GM23338 (cell line): ENCODE results near the gene MRPL23. TPM values are rescaled to one million over a fixed set of nuclear protein-coding genes. Genes with fewer than 3 reads are reported as not detected.

Experiments used
- ATAC-seq: fragments of 200-7000 bp; cut with Tn5 transposase; 3 replicates; pipeline ENCODE4 v1.9.1; 2020
- DNase-seq: peaks from one replicate; pipeline ENCODE4 v3.0.0-alpha.2; 2015; ENCODE audit warnings: low spot score
- H2AFZ ChIP-seq: fragments of 200-600 bp; sonication (generic); 2 replicates; pipeline ENCODE4 v1.8.0; 2016; ENCODE audit warnings: antibody characterized with exemption, mild to moderate bottlenecking, moderate library complexity
- H3F3A ChIP-seq: fragments of 200-600 bp; sonication (generic); replicated peaks from 2 replicates; pipeline ENCODE4 v1.8.0; 2017; ENCODE audit warnings: antibody characterized with exemption, mixed run types, low read depth
- H3K27ac ChIP-seq: fragments of 200-600 bp; sonication (generic); 2 replicates; pipeline ENCODE4 v1.6.1; 2016; ENCODE audit warnings: low read depth
- H3K27me3 ChIP-seq: fragments of 200-600 bp; sonication (generic); 2 replicates; pipeline ENCODE4 v1.8.0; 2016; ENCODE audit warnings: mild to moderate bottlenecking, mixed run types, moderate library complexity; ENCODE audit not compliant: insufficient read depth
- H3K36me3 ChIP-seq: fragments of 200-600 bp; sonication (generic); 2 replicates; pipeline ENCODE4 v1.8.0; 2016; ENCODE audit warnings: mild to moderate bottlenecking; ENCODE audit not compliant: insufficient read depth
- H3K4me1 ChIP-seq: fragments of 200-600 bp; sonication (generic); 2 replicates; pipeline ENCODE4 v1.8.0; 2016; ENCODE audit warnings: mild to moderate bottlenecking, moderate library complexity; ENCODE audit not compliant: insufficient read depth
- H3K4me2 ChIP-seq: fragments of 200-600 bp; sonication (generic); 2 replicates; pipeline ENCODE4 v1.7.1; 2017; ENCODE audit warnings: mixed run types
- H3K4me3 ChIP-seq: fragments of 200-600 bp; sonication (generic); 2 replicates; pipeline ENCODE4 v1.6.1; 2016; ENCODE audit warnings: mixed run types
- H3K79me2 ChIP-seq: fragments of 200-600 bp; sonication (generic); replicated peaks from 2 replicates; pipeline ENCODE4 v1.8.0; 2017; ENCODE audit warnings: mild to moderate bottlenecking; ENCODE audit not compliant: insufficient read depth
- H3K9me2 ChIP-seq: fragments of 200-600 bp; sonication (generic); 2 replicates; pipeline ENCODE4 v1.8.0; 2017; ENCODE audit not compliant: insufficient read depth
- H4K20me1 ChIP-seq: fragments of 200-600 bp; sonication (generic); replicated peaks from 2 replicates; pipeline ENCODE4 v1.8.0; 2017; ENCODE audit warnings: mild to moderate bottlenecking; ENCODE audit not compliant: insufficient read depth
- H3K27ac Mint-ChIP-seq: 2 replicates; pipeline ENCODE4 v1.8.0; 2020; ENCODE audit warnings: inconsistent platforms, mild to moderate bottlenecking, moderate library complexity, mixed read lengths
- H3K27me3 Mint-ChIP-seq: 3 replicates; pipeline ENCODE4 v1.8.0; 2022; ENCODE audit warnings: low read depth, mild to moderate bottlenecking, moderate library complexity, mixed read lengths, inconsistent platforms; ENCODE audit not compliant: insufficient read depth, poor library complexity
- H3K36me3 Mint-ChIP-seq: 3 replicates; pipeline ENCODE4 v1.8.0; 2021; ENCODE audit warnings: low read depth, mild to moderate bottlenecking, inconsistent platforms, moderate library complexity, mixed read lengths
- H3K4me1 Mint-ChIP-seq: 3 replicates; pipeline ENCODE4 v1.8.0; 2020; ENCODE audit warnings: mild to moderate bottlenecking, inconsistent platforms, mixed read lengths
- H3K4me3 Mint-ChIP-seq: 3 replicates; pipeline ENCODE4 v1.8.0; 2021; ENCODE audit warnings: moderate library complexity, mild to moderate bottlenecking, inconsistent platforms, mixed read lengths
- H3K9me3 Mint-ChIP-seq: 3 replicates; pipeline ENCODE4 v1.8.0; 2020; ENCODE audit warnings: moderate library complexity, mild to moderate bottlenecking, inconsistent platforms, mixed read lengths
- CREB1 ChIP-seq: fragments of 250-450 bp; sonication (Bioruptor Pico); IDR thresholded peaks from 2 replicates; pipeline ENCODE4 v1.5.0; 2020; ENCODE audit warnings: low read depth, mild to moderate bottlenecking, moderate library complexity
- EZH2 ChIP-seq: fragments of 200-600 bp; sonication (generic); IDR thresholded peaks from one replicate; pipeline ENCODE4 v1.8.0; 2017; ENCODE audit warnings: antibody characterized with exemption, mild to moderate bottlenecking, low read depth; ENCODE audit not compliant: unreplicated experiment
- JUNB ChIP-seq: IDR thresholded peaks from one replicate; pipeline ENCODE4 v1.6.1; 2016; ENCODE audit warnings: antibody characterized with exemption; ENCODE audit not compliant: unreplicated experiment
- NANOG ChIP-seq: IDR thresholded peaks from 2 replicates; pipeline ENCODE4 v1.6.1; 2016; ENCODE audit warnings: antibody characterized with exemption, borderline replicate concordance
- POLR2AphosphoS5 ChIP-seq: IDR thresholded peaks from 2 replicates; pipeline ENCODE4 v1.6.1; 2016; ENCODE audit warnings: antibody characterized with exemption, low read depth
- STAT1 ChIP-seq: IDR thresholded peaks from one replicate; pipeline ENCODE4 v1.6.1; 2016; ENCODE audit warnings: antibody characterized with exemption; ENCODE audit not compliant: unreplicated experiment
- ZNF114 ChIP-seq: fragments of 250-450 bp; sonication (Bioruptor Pico); IDR thresholded peaks from 2 replicates; pipeline ENCODE4 v1.5.0; 2020; ENCODE audit warnings: mild to moderate bottlenecking, moderate library complexity
- ZNF331 ChIP-seq: fragments of 250-450 bp; sonication (Bioruptor Pico); IDR thresholded peaks from 2 replicates; pipeline ENCODE4 v1.5.0; 2020; ENCODE audit warnings: low read depth, mild to moderate bottlenecking, moderate library complexity
- polyA plus RNA-seq: library from polyadenylated mRNA; unstranded; fragments of >200 nt; fragmentation: Nextera tagmentation; extraction: Ambion mirVana; gene quantifications from 2 replicates; pipeline ENCODE4 v1.2.1, GENCODE V29; 2016
- total RNA-seq: library from RNA; depleted of rRNA; stranded (reverse); fragments of >200 nt; shearing (Covaris generic); gene quantifications from 2 replicates; pipeline ENCODE4 v1.2.3, GENCODE V29; 2014
- TF ChIP-seq, protein P1 (sequence below): IDR thresholded peaks from one replicate; pipeline ENCODE4 v1.6.1; 2018; ENCODE audit warnings: antibody characterized with exemption; ENCODE audit not compliant: unreplicated experiment
- TF ChIP-seq, protein P2 (sequence below), 2 experiments: fragments of 200-600 bp in 1 of 2; sonication (generic) in 1 of 2; conservative IDR thresholded peaks; 2 replicates each; pipeline versions ENCODE4 v1.5.1 to v1.6.1; 2016 to 2017; ENCODE audit warnings: antibody characterized with exemption in 2 of 2, low read depth in 2 of 2, mild to moderate bottlenecking in 2 of 2, moderate library complexity in 1 of 2
- TF ChIP-seq, protein P3 (sequence below): IDR thresholded peaks from 2 replicates; pipeline ENCODE4 v1.6.1; 2016; ENCODE audit warnings: antibody characterized with exemption

MRPL23 gene
- total and polyA plus RNA-seq, 2 experiments from 2014 or later = 84.7 to 91.5 TPM

DNA sequence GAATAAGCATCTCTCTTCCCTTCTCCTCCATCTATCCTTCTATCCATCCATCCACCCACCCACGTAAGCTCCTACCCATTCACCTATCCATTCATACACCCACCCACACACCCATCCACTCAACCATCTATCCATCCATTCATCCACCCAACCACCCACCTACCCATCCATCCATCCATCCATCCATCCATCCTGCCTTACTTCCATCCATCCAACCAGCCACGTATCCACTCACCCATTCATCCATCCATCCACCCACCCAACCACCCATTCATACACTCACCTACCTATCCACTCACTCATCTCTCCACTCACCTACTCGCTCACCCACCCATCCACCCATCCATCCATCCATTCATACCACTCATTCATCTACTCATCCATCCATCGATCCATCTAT is 14.5 kb upstream of the MRPL23 start (continued):
- TF ChIP-seq, protein P1, sequence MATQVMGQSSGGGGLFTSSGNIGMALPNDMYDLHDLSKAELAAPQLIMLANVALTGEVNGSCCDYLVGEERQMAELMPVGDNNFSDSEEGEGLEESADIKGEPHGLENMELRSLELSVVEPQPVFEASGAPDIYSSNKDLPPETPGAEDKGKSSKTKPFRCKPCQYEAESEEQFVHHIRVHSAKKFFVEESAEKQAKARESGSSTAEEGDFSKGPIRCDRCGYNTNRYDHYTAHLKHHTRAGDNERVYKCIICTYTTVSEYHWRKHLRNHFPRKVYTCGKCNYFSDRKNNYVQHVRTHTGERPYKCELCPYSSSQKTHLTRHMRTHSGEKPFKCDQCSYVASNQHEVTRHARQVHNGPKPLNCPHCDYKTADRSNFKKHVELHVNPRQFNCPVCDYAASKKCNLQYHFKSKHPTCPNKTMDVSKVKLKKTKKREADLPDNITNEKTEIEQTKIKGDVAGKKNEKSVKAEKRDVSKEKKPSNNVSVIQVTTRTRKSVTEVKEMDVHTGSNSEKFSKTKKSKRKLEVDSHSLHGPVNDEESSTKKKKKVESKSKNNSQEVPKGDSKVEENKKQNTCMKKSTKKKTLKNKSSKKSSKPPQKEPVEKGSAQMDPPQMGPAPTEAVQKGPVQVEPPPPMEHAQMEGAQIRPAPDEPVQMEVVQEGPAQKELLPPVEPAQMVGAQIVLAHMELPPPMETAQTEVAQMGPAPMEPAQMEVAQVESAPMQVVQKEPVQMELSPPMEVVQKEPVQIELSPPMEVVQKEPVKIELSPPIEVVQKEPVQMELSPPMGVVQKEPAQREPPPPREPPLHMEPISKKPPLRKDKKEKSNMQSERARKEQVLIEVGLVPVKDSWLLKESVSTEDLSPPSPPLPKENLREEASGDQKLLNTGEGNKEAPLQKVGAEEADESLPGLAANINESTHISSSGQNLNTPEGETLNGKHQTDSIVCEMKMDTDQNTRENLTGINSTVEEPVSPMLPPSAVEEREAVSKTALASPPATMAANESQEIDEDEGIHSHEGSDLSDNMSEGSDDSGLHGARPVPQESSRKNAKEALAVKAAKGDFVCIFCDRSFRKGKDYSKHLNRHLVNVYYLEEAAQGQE = no peak
- TF ChIP-seq ZNF331 (CRISPR knock-in tag) (no peak), ZNF114 (CRISPR knock-in tag) (no peak)

DNA sequence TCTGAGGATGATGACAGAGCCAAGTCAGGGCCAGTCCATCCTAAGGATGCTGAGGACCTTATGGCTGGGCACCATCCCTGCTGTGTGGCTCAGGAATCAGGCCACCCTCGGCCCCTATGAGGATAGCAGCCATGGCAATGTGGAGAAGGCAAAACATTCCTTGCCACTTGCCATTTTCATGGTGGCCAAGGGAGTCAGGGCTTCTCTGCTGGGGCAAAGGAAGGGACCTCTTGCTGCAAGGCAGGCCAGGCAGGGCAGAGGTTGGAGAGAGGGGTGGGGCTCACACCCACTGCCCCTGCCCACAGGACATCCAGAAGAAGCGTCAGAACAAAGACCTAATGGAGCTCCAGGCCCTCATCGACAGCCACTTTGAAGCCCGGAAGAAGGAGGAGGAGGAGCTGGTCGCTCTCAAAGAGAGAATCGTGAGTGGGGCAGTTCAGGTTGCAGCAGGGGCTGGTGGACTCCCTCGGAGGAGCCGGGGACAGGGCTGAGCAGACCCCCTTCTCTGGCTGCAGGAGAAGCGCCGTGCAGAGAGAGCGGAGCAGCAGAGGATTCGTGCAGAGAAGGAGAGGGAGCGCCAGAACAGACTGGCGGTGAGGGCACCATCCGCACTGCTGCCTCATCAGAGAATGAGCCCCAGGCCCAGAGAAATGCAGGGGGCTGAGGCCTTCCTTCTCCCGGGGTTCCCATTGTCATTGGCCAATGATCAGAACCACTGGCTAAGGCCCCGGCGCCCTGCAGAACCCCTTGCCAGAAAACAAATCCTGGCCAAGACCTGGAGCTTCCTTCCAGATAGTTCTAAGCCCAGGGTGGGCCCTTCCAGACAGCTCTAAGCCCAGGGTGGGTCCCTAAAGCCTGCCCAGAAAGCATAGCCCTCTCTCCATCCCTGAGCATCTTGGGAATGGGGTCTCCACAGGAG is 13.5 kb upstream of the MRPL23 start:
- ATAC-seq = no peak
- Histone ChIP-seq H3K27me3 (no peaks in the 10 kb centered on the region), H3F3A (no peaks in the 10 kb centered on the region), H3K4me1 (no peaks in the 10 kb centered on the region), H2AFZ (no peak overlapping the region), H3K36me3 (no peaks in the 10 kb centered on the region), H3K79me2 (no peaks in the 10 kb centered on the region), H3K27ac (no peak overlapping the region), H3K9me2 (no peaks in the 10 kb centered on the region), H4K20me1 (no peaks in the 10 kb centered on the region), H3K4me3 (no peak overlapping the region), H3K4me2 (no peak overlapping the region)
- H3K4me3 Mint-ChIP-seq = no peak overlapping the region
- peaks cover 17% of the 10 kb centered on the region for H3K27me3 Mint-ChIP-seq
- no peaks in the 10 kb centered on the region for H3K36me3 Mint-ChIP-seq
- 0 out of 3 replicates have a peak, but pooled peaks cover 5% of the 10 kb centered on the region for H3K4me1 Mint-ChIP-seq
- no peak overlapping the region for H3K27ac Mint-ChIP-seq
- DNase-seq = no peak
- H3K9me3 Mint-ChIP-seq = no peaks in the 10 kb centered on the region
- TF ChIP-seq CREB1 (CRISPR knock-in tag) = no peak
- TF ChIP-seq, protein P2, sequence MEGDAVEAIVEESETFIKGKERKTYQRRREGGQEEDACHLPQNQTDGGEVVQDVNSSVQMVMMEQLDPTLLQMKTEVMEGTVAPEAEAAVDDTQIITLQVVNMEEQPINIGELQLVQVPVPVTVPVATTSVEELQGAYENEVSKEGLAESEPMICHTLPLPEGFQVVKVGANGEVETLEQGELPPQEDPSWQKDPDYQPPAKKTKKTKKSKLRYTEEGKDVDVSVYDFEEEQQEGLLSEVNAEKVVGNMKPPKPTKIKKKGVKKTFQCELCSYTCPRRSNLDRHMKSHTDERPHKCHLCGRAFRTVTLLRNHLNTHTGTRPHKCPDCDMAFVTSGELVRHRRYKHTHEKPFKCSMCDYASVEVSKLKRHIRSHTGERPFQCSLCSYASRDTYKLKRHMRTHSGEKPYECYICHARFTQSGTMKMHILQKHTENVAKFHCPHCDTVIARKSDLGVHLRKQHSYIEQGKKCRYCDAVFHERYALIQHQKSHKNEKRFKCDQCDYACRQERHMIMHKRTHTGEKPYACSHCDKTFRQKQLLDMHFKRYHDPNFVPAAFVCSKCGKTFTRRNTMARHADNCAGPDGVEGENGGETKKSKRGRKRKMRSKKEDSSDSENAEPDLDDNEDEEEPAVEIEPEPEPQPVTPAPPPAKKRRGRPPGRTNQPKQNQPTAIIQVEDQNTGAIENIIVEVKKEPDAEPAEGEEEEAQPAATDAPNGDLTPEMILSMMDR (conservative IDR thresholded peaks at IDR 0.05; ENCODE audit: low read depth in 2 of 2) = no peak
- TF ChIP-seq JUNB = no peak
- TF ChIP-seq, protein P3, sequence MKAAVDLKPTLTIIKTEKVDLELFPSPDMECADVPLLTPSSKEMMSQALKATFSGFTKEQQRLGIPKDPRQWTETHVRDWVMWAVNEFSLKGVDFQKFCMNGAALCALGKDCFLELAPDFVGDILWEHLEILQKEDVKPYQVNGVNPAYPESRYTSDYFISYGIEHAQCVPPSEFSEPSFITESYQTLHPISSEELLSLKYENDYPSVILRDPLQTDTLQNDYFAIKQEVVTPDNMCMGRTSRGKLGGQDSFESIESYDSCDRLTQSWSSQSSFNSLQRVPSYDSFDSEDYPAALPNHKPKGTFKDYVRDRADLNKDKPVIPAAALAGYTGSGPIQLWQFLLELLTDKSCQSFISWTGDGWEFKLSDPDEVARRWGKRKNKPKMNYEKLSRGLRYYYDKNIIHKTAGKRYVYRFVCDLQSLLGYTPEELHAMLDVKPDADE = no peak
- TF ChIP-seq ZNF114 (CRISPR knock-in tag) = no peak
- no peak for TF ChIP-seq NANOG
- TF ChIP-seq STAT1 = no peak
- no peak for TF ChIP-seq ZNF331 (CRISPR knock-in tag)
- no peak for TF ChIP-seq POLR2AphosphoS5
- TF ChIP-seq EZH2 = no peak
